ENCODE measurements around the gene OR10W1. TPM values are rescaled to one million over a fixed set of nuclear protein-coding genes. Genes with fewer than 3 reads are reported as not detected.

OR10W1 gene, protein sequence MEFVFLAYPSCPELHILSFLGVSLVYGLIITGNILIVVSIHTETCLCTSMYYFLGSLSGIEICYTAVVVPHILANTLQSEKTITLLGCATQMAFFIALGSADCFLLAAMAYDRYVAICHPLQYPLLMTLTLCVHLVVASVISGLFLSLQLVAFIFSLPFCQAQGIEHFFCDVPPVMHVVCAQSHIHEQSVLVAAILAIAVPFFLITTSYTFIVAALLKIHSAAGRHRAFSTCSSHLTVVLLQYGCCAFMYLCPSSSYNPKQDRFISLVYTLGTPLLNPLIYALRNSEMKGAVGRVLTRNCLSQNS
- total RNA-seq = not detected

DNA sequence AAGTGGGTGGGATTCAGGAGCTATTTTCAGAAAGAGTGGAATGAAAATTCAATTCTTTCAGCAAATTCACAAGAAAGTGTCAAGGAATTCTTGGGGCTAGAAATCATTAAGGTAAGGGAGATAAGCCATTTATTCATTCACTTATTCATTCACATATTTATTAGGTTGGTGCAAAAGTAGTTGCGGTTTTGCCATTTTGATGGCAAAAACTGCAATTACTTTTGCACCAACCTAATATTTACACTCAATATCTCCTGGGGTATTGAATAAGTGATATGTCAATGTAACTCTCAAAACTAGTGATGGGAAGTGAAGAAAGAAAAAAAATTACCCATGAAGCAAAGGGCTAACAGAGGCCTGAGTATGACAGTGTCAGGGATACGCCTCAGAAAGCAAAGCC lies at the start of gene OR10W1:
TSS of gene OR10W1 (minus strand) at position 119 of the 400 bp plus-strand sequence. CDS start 402 bp downstream, outside the sequence.
- WGBS = 91% methylated on average over 2 of the region's 2 CpGs
- Histone ChIP-seq H3K27me3 (no peaks in the 10 kb centered on the region), H3K9me3 (no peaks in the 10 kb centered on the region), H3K4me3 (no peak within 1 kb of the TSS), H3K27ac (no peak within 1 kb of the TSS), H3K4me1 (no peaks in the 10 kb centered on the region), H3K36me3 (no peaks in the 10 kb centered on the region)
- no peak for DNase-seq (ENCODE audit: low spot score in 2 of 2)
- TF ChIP-seq POLR2A (IDR thresholded peaks at IDR 0.05) (no peak), POLR2AphosphoS5 (IDR thresholded peaks at IDR 0.05) (no peak), EP300 (IDR thresholded peaks at IDR 0.05) (no peak)
- TF ChIP-seq, protein P1, sequence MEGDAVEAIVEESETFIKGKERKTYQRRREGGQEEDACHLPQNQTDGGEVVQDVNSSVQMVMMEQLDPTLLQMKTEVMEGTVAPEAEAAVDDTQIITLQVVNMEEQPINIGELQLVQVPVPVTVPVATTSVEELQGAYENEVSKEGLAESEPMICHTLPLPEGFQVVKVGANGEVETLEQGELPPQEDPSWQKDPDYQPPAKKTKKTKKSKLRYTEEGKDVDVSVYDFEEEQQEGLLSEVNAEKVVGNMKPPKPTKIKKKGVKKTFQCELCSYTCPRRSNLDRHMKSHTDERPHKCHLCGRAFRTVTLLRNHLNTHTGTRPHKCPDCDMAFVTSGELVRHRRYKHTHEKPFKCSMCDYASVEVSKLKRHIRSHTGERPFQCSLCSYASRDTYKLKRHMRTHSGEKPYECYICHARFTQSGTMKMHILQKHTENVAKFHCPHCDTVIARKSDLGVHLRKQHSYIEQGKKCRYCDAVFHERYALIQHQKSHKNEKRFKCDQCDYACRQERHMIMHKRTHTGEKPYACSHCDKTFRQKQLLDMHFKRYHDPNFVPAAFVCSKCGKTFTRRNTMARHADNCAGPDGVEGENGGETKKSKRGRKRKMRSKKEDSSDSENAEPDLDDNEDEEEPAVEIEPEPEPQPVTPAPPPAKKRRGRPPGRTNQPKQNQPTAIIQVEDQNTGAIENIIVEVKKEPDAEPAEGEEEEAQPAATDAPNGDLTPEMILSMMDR (IDR thresholded peaks at IDR 0.05) = no peak

DNA sequence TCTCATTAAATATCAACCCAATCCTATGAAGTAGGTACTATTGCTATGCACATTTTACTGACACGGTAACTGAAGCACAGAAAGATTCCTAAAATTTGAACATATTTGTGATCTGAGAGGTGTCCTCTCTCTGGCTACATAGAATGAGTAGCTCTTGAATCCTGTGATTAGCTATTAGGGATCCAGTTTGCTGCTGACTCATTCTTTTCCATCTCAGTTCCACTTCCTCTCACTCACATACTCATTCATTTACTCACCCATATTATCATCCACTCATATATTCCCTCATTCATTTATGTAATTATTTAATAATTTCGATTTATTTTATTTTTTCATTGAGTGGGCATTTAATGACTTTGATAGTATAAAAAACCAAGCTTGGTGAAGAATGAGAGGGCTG lies 48.1 kb upstream of the OR10W1 start:
- TF ChIP-seq POLR2AphosphoS5 (IDR thresholded peaks at IDR 0.05) = no peak

DNA sequence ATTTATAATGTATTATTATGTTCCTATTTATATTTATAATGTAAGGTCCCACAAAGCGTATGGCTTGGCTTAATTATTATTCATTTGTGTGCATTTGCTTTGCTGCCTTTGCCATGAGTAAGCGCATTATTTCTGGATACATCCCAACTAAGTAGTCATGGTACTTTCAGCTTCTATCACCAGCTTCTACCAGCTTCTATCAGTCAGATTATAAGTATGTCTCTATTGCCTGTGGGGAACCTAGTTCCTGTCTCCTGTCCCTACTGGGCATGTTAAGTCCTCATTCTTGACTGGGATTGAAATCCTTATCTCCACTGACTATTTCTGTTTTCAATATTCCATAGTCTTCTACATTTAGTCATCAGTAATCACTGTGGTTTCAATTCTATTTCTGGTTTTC lies 33.5 kb upstream of the OR10W1 start:
- no peaks in the 10 kb centered on the region for H3K27me3 ChIP-seq
- TF ChIP-seq, protein P1 (IDR thresholded peaks at IDR 0.05) = no peak
- TF ChIP-seq POLR2A (IDR thresholded peaks at IDR 0.05) (no peak), EP300 (IDR thresholded peaks at IDR 0.05) (no peak), POLR2AphosphoS5 (IDR thresholded peaks at IDR 0.05) (no peak)
- no peak overlapping the region for H3K27ac ChIP-seq
- H3K9me3 ChIP-seq = no peaks in the 10 kb centered on the region
- H3K36me3 ChIP-seq = no peaks in the 10 kb centered on the region
- DNase-seq (ENCODE audit: low spot score in 2 of 2) = no peak
- 63% methylated on average over 2 of the region's 2 CpGs for WGBS
- no peak overlapping the region for H3K4me3 ChIP-seq
- H3K4me1 ChIP-seq = no peaks in the 10 kb centered on the region

More for the DNA sequence above, 48.1 kb upstream of the OR10W1 start:
- Histone ChIP-seq H3K27ac (no peak overlapping the region), H3K9me3 (no peaks in the 10 kb centered on the region), H3K4me3 (no peak overlapping the region), H3K36me3 (no peaks in the 10 kb centered on the region), H3K4me1 (no peaks in the 10 kb centered on the region), H3K27me3 (no peaks in the 10 kb centered on the region)
- DNase-seq (ENCODE audit: low spot score in 2 of 2) = no peak
- 74% methylated on average over 2 of the region's 2 CpGs for WGBS

DNA sequence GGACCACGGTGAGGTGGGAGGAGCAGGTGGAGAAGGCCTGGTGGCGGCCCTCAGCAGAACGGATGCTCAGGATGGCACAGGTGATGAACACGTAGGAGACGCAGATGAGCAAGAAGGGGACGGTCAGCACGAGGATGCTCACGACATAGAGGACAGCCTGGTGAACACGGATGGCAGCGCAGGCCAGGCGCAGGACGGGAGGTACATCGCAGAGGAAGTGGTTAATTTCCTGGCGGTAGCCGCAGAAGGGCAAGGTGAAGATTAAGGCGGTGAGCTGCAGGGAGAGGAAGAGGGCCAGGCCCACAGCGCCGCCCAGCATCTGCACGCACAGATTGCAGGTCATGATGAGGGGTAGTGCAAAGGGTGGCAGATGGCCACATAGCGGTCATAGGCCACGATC lies 24.0 kb upstream of the OR10W1 start:
- H3K27me3 ChIP-seq = no peaks in the 10 kb centered on the region
- no peak for DNase-seq (ENCODE audit: low spot score in 2 of 2)
- 79% methylated on average over 21 of the region's 21 CpGs for WGBS
- TF ChIP-seq EP300 (IDR thresholded peaks at IDR 0.05) (no peak), POLR2AphosphoS5 (IDR thresholded peaks at IDR 0.05) (no peak)
- TF ChIP-seq, protein P1 (IDR thresholded peaks at IDR 0.05) = no peak
- no peaks in the 10 kb centered on the region for H3K36me3 ChIP-seq
- H3K4me3 ChIP-seq = no peak overlapping the region
- H3K4me1 ChIP-seq = no peaks in the 10 kb centered on the region
- no peaks in the 10 kb centered on the region for H3K9me3 ChIP-seq
- H3K27ac ChIP-seq = no peak overlapping the region

DNA sequence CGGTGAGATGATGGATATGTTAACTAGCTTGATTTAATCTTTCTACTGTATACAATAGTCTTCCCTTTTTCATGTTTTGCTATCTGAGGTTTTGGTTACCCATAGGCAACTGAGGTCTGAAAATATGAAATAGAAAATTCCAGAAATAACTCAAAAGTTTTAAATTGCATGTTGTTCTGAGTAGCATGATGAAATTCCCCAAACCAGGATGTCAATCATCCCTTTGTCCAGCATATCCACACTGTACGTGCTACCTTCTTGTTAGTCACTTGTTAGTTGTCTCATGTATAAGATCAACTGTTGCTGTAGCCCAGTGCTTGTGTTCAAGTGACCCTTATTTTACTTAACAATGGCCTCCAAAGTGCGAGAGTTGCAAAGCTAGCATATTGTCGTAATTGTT lies 21.2 kb upstream of the OR10W1 start:
- H3K4me1 ChIP-seq = no peaks in the 10 kb centered on the region
- no peaks in the 10 kb centered on the region for H3K36me3 ChIP-seq
- TF ChIP-seq, protein P1 (IDR thresholded peaks at IDR 0.05) = no peak
- TF ChIP-seq POLR2A (IDR thresholded peaks at IDR 0.05) = no peak
- no peak for TF ChIP-seq EP300 (IDR thresholded peaks at IDR 0.05)
- no peak for TF ChIP-seq POLR2AphosphoS5 (IDR thresholded peaks at IDR 0.05)
- no peaks in the 10 kb centered on the region for H3K27me3 ChIP-seq
- no peak for DNase-seq (ENCODE audit: low spot score in 2 of 2)
- H3K27ac ChIP-seq = no peak overlapping the region
- H3K9me3 ChIP-seq = no peaks in the 10 kb centered on the region
- 58% methylated on average over 4 of the region's 4 CpGs for WGBS
- no peak overlapping the region for H3K4me3 ChIP-seq
